Gastroesophageal sphincter (tissue), 3 donors: ENCODE measurements around the gene KLHDC8A.

Experiments
- CTCF ChIP-seq, 4 experiments: fragments of 200-600 bp in 2 of 4; fragments of 450-650 bp in 2 of 4; sonication (generic) in 1 of 4; IDR thresholded peaks; one replicate each; pipeline ENCODE4 v1.5.1; 2017 to 2019; ENCODE audit warnings: antibody characterized with exemption in 4 of 4, mild to moderate bottlenecking in 2 of 4, moderate library complexity in 2 of 4
- EP300 ChIP-seq: sonication (generic); formaldehyde crosslinking; IDR thresholded peaks from one replicate; pipeline ENCODE4 v1.6.1; 2017; ENCODE audit warnings: antibody characterized with exemption, mild to moderate bottlenecking
- POLR2AphosphoS5 ChIP-seq: sonication (generic); formaldehyde crosslinking; IDR thresholded peaks from one replicate; pipeline ENCODE4 v1.6.1; 2017; ENCODE audit warnings: antibody characterized with exemption

GRCh38 chr1:205306929-205307566 is 49.7 kb downstream of the KLHDC8A start:
- TF ChIP-seq CTCF (IDR thresholded peaks at IDR 0.05) (no peak), POLR2AphosphoS5 (no peak), EP300 (no peak)
